ENCODE data around the gene FECH. TPM values are rescaled to one million over a fixed set of nuclear protein-coding genes. Genes with fewer than 3 reads are reported as not detected.

The FECH gene
- total RNA-seq, 2 experiments from 2014 or later, result 5.3 to 14.2 TPM

DNA sequence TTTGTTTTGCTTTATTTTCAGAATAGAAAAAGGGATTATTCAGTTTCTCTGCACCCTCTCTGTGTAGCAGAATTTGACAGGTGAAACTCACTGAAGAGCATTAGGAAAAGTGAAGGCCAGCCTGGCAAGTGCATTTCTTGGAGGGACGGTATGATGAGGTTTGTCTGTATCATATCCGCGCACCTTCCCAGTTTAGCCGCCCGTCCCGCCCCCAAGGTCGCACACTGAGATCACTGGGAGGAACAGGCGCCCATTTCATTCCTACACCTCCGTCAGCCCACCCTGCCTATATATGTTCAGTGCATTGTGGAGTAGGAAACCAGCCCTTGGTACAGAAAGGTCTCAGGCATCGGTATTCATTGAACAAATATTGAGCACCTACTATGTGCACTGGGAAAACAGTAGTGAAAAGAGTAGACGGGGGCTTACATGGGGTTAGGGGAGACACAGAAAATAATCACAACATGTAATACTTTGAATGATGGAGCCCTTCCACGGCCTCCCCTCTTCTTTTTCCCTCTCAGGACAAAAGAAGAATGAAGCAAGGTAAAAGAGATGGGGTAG is 678 bp upstream of the FECH start:
- Histone ChIP-seq H3K4me1 (ENCODE audit: insufficient read depth, low read length, poor library complexity, severe bottlenecking) (peaks cover 11% of the 10 kb centered on the region), H3K79me2 (ENCODE audit: insufficient read depth, low read depth, low read length) (no peaks in the 10 kb centered on the region), H3K4me3 (ENCODE audit: low read depth, low read length, poor library complexity, severe bottlenecking) (peak overlapping the region; percentile 84), H3K9me2 (ENCODE audit: insufficient read depth, low read length) (no peaks in the 10 kb centered on the region), H4K20me1 (ENCODE audit: insufficient read depth, low read length) (no peaks in the 10 kb centered on the region), H3K9me3 (ENCODE audit: low read length) (no peaks in the 10 kb centered on the region), H3K36me3 (ENCODE audit: insufficient read depth, low read length) (no peaks in the 10 kb centered on the region), H3K4me2 (ENCODE audit: low read length) (peak overlapping the region; percentile 87), H2AFZ (ENCODE audit: low read length) (peak overlapping the region; percentile 94), H3K27ac (ENCODE audit: low read depth, low read length, poor library complexity, severe bottlenecking) (no peak overlapping the region)
- CTCF ChIA-PET (ENCODE audit: unreplicated experiment), result no interaction called here
- POLR2A ChIA-PET, result no interaction called here
- no TSS peak for BruUV-seq (replicated peaks)
- TF ChIP-seq EZH2phosphoT487 (IDR thresholded peaks at IDR 0.05; ENCODE audit: borderline replicate concordance, low read depth, low read length) (no peak), CTCF (conservative IDR thresholded peaks at IDR 0.05; ENCODE audit: low read length) (no peak)
- intact Hi-C loops (cut with micrococcal nuclease; ENCODE audit: unreplicated experiment), result no loop called here
- no peak for DNase-seq (ENCODE audit: low spot score)

GRCh38 chr18:57585855-57586250 is 649 bp downstream of the FECH start:
- Histone ChIP-seq H3K27ac (ENCODE audit: low read depth, low read length, poor library complexity, severe bottlenecking) (no peak overlapping the region), H3K9me3 (ENCODE audit: low read length) (no peaks in the 10 kb centered on the region), H2AFZ (ENCODE audit: low read length) (peak overlapping the region; percentile 94), H3K36me3 (ENCODE audit: insufficient read depth, low read length) (no peaks in the 10 kb centered on the region), H4K20me1 (ENCODE audit: insufficient read depth, low read length) (no peaks in the 10 kb centered on the region), H3K4me2 (ENCODE audit: low read length) (peak overlapping the region; percentile 87), H3K9me2 (ENCODE audit: insufficient read depth, low read length) (no peaks in the 10 kb centered on the region), H3K4me1 (ENCODE audit: insufficient read depth, low read length, poor library complexity, severe bottlenecking) (peaks cover 11% of the 10 kb centered on the region), H3K4me3 (ENCODE audit: low read depth, low read length, poor library complexity, severe bottlenecking) (peak overlapping the region; percentile 84), H3K79me2 (ENCODE audit: insufficient read depth, low read depth, low read length) (no peaks in the 10 kb centered on the region)
- intact Hi-C loops (cut with micrococcal nuclease; ENCODE audit: unreplicated experiment), result no loop called here
- POLR2A ChIA-PET, result interaction anchor here (0.6 kb wide), 1 partner anchor 761 kb away, joined by 4 read pairs; no protein-coding TSS in a partner anchor
- CTCF ChIA-PET (ENCODE audit: unreplicated experiment), result no interaction called here
- DNase-seq (ENCODE audit: low spot score), result peak; percentile 4
- no peak for TF ChIP-seq CTCF (conservative IDR thresholded peaks at IDR 0.05; ENCODE audit: low read length)
- TF ChIP-seq EZH2phosphoT487 (IDR thresholded peaks at IDR 0.05; ENCODE audit: borderline replicate concordance, low read depth, low read length), result no peak
- BruUV-seq (replicated peaks), result no TSS peak

- ChIA-PET CTCF (ENCODE audit: unreplicated experiment) (no interaction called here), POLR2A (interaction anchor here (0.6 to 0.7 kb wide), 2 partner anchors 22 to 761 kb away, joined by 3 to 4 read pairs; no protein-coding TSS in a partner anchor)
- Histone ChIP-seq H4K20me1 (ENCODE audit: insufficient read depth, low read length) (no peaks in the 10 kb centered on the region), H3K9me3 (ENCODE audit: low read length) (no peaks in the 10 kb centered on the region), H3K79me2 (ENCODE audit: insufficient read depth, low read depth, low read length) (no peaks in the 10 kb centered on the region), H2AFZ (ENCODE audit: low read length) (peak overlapping the region; percentile 94; the same call in 1 of the 2 replicates), H3K4me1 (ENCODE audit: insufficient read depth, low read length, poor library complexity, severe bottlenecking) (peaks cover 11% of the 10 kb centered on the region), H3K36me3 (ENCODE audit: insufficient read depth, low read length) (no peaks in the 10 kb centered on the region), H3K27ac (ENCODE audit: low read depth, low read length, poor library complexity, severe bottlenecking) (no peak overlapping the region), H3K4me2 (ENCODE audit: low read length) (peak overlapping the region; percentile 87), H3K4me3 (ENCODE audit: low read depth, low read length, poor library complexity, severe bottlenecking) (peak overlapping the region; percentile 84), H3K9me2 (ENCODE audit: insufficient read depth, low read length) (no peaks in the 10 kb centered on the region)
- no TSS peak for BruUV-seq (replicated peaks)
- no peak for DNase-seq (ENCODE audit: low spot score)
- TF ChIP-seq CTCF (conservative IDR thresholded peaks at IDR 0.05; ENCODE audit: low read length), result no peak
- no peak for TF ChIP-seq EZH2phosphoT487 (IDR thresholded peaks at IDR 0.05; ENCODE audit: borderline replicate concordance, low read depth, low read length)
- intact Hi-C loops (cut with micrococcal nuclease; ENCODE audit: unreplicated experiment), result no loop called here
These were observed 1.1 kb downstream of the FECH start for GRCh38 chr18:57585421-57585820.
